ENCODE measurements around the gene CREG2.

GRCh38 chr2:101351207-101351606 lies 36.1 kb downstream of the CREG2 start:
- no peak for TF ChIP-seq CTCF (IDR thresholded peaks at IDR 0.05)
- TF ChIP-seq POLR2A (IDR thresholded peaks at IDR 0.05): no peak
- TF ChIP-seq POLR2AphosphoS5 (IDR thresholded peaks at IDR 0.05): no peak
- TF ChIP-seq EP300 (IDR thresholded peaks at IDR 0.05; ENCODE audit: low read depth): no peak

Data from transverse colon (tissue), 4 donors.